ENCODE results near the gene ADAMTS12. TPM values are rescaled to one million over a fixed set of nuclear protein-coding genes. Genes with fewer than 3 reads are reported as not detected.

The ADAMTS12 gene
- total and polyA plus RNA-seq, 2 of the 8 experiments (the other 6 are each of a cell fraction or from before 2014, with no cell fraction given), result 6.4 to 12.8 TPM

DNA sequence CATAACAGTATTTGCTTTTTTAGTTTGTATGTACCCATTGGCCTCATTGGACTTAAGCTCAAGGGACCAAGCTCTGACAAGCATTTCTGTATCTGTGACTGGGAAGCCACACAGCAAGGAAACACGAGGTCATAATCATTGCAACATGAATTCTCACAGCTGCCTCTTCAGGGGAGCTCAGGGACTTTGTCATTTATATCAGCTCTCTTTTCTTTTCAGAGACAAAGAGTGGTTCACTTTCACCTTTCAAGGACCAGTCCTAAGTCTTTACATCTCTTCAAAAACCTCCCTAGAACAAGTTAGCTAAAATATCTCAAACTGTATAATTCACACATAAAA lies 58.6 kb downstream of the ADAMTS12 start:
- peaks cover 0 to 8% (median 4%) of the 10 kb centered on the region in 4 experiments; a peak in 4 of 7 replicates for H3K4me1 ChIP-seq (replicated peaks in 1 of 4; ENCODE audit: control insufficient read depth in 3 of 4, insufficient read depth in 4 of 4, low read length in 3 of 4)
- FAIRE-seq (peak; percentile 60), DNase-seq (ENCODE audit: low read depth in 1 of 2, low spot score in 2 of 2) (no peak)
- POLR2A ChIA-PET (ENCODE audit: partially characterized antibody), result no interaction called here
- no peak overlapping the region for H3K9ac ChIP-seq (replicated peaks in 1 of 4; ENCODE audit: extremely low read depth in 1 of 4, low read depth in 3 of 4, low read length in 3 of 4)
- H3K56ac ChIP-seq (replicated peaks; ENCODE audit: insufficient read length, low read depth, low read length), result no peak overlapping the region
- H3K79me1 ChIP-seq (ENCODE audit: low read depth, low read length), result no peaks in the 10 kb centered on the region; the same call in 1 of the 2 replicates
- no peak overlapping the region for H3K18ac ChIP-seq (ENCODE audit: extremely low read depth, low read length)
- no peak overlapping the region; the same call in 1 of the 2 replicates for H2BK12ac ChIP-seq (ENCODE audit: low read depth, low read length)
- H3K27me3 ChIP-seq (replicated peaks in 1 of 4; ENCODE audit: control insufficient read depth in 3 of 4, extremely low read depth in 1 of 4, insufficient read depth in 3 of 4, low read length in 3 of 4), result no peaks in the 10 kb centered on the region
- H3K4me3 ChIP-seq (ENCODE audit: extremely low read depth in 1 of 4, insufficient read depth in 2 of 4, low read depth in 3 of 4, low read length in 4 of 4), result no peak overlapping the region; a peak in 1 of 8 replicates
- H3K79me2 ChIP-seq (ENCODE audit: control insufficient read depth in 1 of 2, insufficient read depth in 2 of 2, low read length in 2 of 2), result no peaks in the 10 kb centered on the region
- 10% methylated on average over 1 of the region's 1 CpG; no CpG with 5 or more reads in 1 of the 2 experiments for WGBS, 2 experiments (ENCODE audit: extremely low coverage in 1 of 2, insufficient coverage in 1 of 2, insufficient read length in 1 of 2, insufficient replicate concordance in 2 of 2, low coverage in 1 of 2, low lambda C conversion rate in 2 of 2, missing lambda C conversion rate in 1 of 2)
- H2BK15ac ChIP-seq (ENCODE audit: low read length), result no peak overlapping the region
- no peaks in the 10 kb centered on the region for H4K20me1 ChIP-seq (replicated peaks in 1 of 2; ENCODE audit: control insufficient read depth in 1 of 2, insufficient read depth in 2 of 2, low read length in 2 of 2)
- no peak overlapping the region for H4K91ac ChIP-seq (replicated peaks; ENCODE audit: insufficient read length, low read length)
- CTCF ChIA-PET (ENCODE audit: partially characterized antibody), result interaction anchor here (0.7 to 1.8 kb wide), 3 partner anchors 23 to 102 kb away, joined by 3 to 6 read pairs (median 3); partner anchors contain the start of gene RXFP3
- H2BK20ac ChIP-seq (ENCODE audit: low read length), result no peak overlapping the region
- H3K36me3 ChIP-seq (ENCODE audit: control insufficient read depth in 2 of 4, insufficient read depth in 4 of 4, low read length in 3 of 4), result no peaks in the 10 kb centered on the region
- H3K4ac ChIP-seq (replicated peaks; ENCODE audit: insufficient read length, low read depth, low read length), result no peak overlapping the region
- H3K23me2 ChIP-seq (ENCODE audit: low read depth, low read length), result no peaks in the 10 kb centered on the region
- no peak overlapping the region for H2AFZ ChIP-seq (ENCODE audit: low read length)
- H2BK5ac ChIP-seq (ENCODE audit: low read depth, low read length), result no peak overlapping the region
- H3K4me2 ChIP-seq (ENCODE audit: insufficient read depth in 1 of 2, low read depth in 2 of 2, low read length in 2 of 2), result peak overlapping the region in 1 of 2 experiments; percentile 36; a peak in 1 of 4 replicates
- no peak overlapping the region for H3K23ac ChIP-seq (ENCODE audit: insufficient read length)
- H4K5ac ChIP-seq (ENCODE audit: insufficient read length, low read depth, low read length), result no peak overlapping the region
- H4K8ac ChIP-seq (ENCODE audit: extremely low read depth, insufficient read depth, low read length), result no peak overlapping the region
- H3K14ac ChIP-seq (ENCODE audit: insufficient read length), result no peak overlapping the region
- no peak overlapping the region for H2BK120ac ChIP-seq (replicated peaks; ENCODE audit: low read depth, low read length)
- H3K9me3 ChIP-seq (ENCODE audit: insufficient read depth in 2 of 2, low read depth in 1 of 2, low read length in 1 of 2), result no peaks in the 10 kb centered on the region
- H3K27ac ChIP-seq (ENCODE audit: low read depth, low read length), result no peak overlapping the region
- no peak overlapping the region for H2AK5ac ChIP-seq (ENCODE audit: low read depth, low read length)

Measured in H1 (cell line).